HepG2 (cell line): ENCODE results near the gene FAM20A. TPM values are rescaled to one million over a fixed set of nuclear protein-coding genes. Genes with fewer than 3 reads are reported as not detected.

ENCODE experiments used
- ARID2 ChIP-seq: sonication (generic); formaldehyde crosslinking; IDR thresholded peaks from 2 replicates; pipeline ENCODE4 v1.8.1; 2022; ENCODE audit warnings: mild to moderate bottlenecking, missing genetic modification reagents, borderline replicate concordance
- BORCS8-MEF2B ChIP-seq: sonication (generic); formaldehyde crosslinking; IDR thresholded peaks from 2 replicates; pipeline ENCODE4 v1.8.0; 2022; ENCODE audit warnings: mild to moderate bottlenecking, missing genetic modification reagents
- HNF4A ChIP-seq: sonication (generic); formaldehyde crosslinking; IDR thresholded peaks from 2 replicates; pipeline ENCODE4 v1.4.0; 2020; ENCODE audit warnings: missing genetic modification reagents
- JUN ChIP-seq: sonication (generic); formaldehyde crosslinking; IDR thresholded peaks from 2 replicates; pipeline ENCODE4 v1.4.0; 2020; ENCODE audit warnings: mild to moderate bottlenecking, missing genetic modification reagents
- MNT ChIP-seq: fragments of 450-650 bp; IDR thresholded peaks from 2 replicates; pipeline ENCODE4 v1.6.1; 2016
- MYNN ChIP-seq: sonication (generic); formaldehyde crosslinking; IDR thresholded peaks from 2 replicates; pipeline ENCODE4 v1.4.0; 2020; ENCODE audit warnings: mild to moderate bottlenecking, low read depth, missing genetic modification reagents
- MZF1 ChIP-seq: sonication (generic); formaldehyde crosslinking; IDR thresholded peaks from 2 replicates; pipeline ENCODE4 v1.8.1; 2023; ENCODE audit warnings: mild to moderate bottlenecking, missing genetic modification reagents, borderline replicate concordance
- NFKB2 ChIP-seq: sonication (generic); formaldehyde crosslinking; IDR thresholded peaks from 2 replicates; pipeline ENCODE4 v1.4.0; 2020; ENCODE audit warnings: missing genetic modification reagents, borderline replicate concordance
- NR2F2 ChIP-seq: IDR thresholded peaks from 2 replicates; pipeline ENCODE4 v1.6.1; 2012; ENCODE audit warnings: low read depth, inconsistent platforms, borderline replicate concordance
- NR2F6 ChIP-seq, 2 experiments: IDR thresholded peaks; 2 replicates each; pipeline ENCODE4 v1.6.1; 2016; ENCODE audit warnings: antibody characterized with exemption in 1 of 2, mild to moderate bottlenecking in 1 of 2
- PTBP1 ChIP-seq: fragments of 200-400 bp; formaldehyde crosslinking; IDR thresholded peaks from 2 replicates; pipeline ENCODE4 v1.6.1; 2018; ENCODE audit warnings: low read length, low read depth; ENCODE audit not compliant: poor library complexity, severe bottlenecking
- SMAD1 ChIP-seq: sonication (generic); formaldehyde crosslinking; IDR thresholded peaks from 2 replicates; pipeline ENCODE4 v1.4.0; 2020; ENCODE audit warnings: missing genetic modification reagents, low read depth, mild to moderate bottlenecking, borderline replicate concordance
- SP4 ChIP-seq: sonication (generic); formaldehyde crosslinking; IDR thresholded peaks from 2 replicates; pipeline ENCODE4 v1.8.1; 2023; ENCODE audit warnings: mild to moderate bottlenecking, missing genetic modification reagents
- SSRP1 ChIP-seq: IDR thresholded peaks from 2 replicates; pipeline ENCODE4 v1.6.1; 2016; ENCODE audit warnings: control low read depth
- ZNF614 ChIP-seq: IDR thresholded peaks from 2 replicates; pipeline ENCODE4 v1.6.1; 2018; ENCODE audit warnings: missing biosample characterization, missing genetic modification reagents, inconsistent platforms, borderline replicate concordance
- ZNF740 ChIP-seq: sonication (generic); formaldehyde crosslinking; IDR thresholded peaks from 2 replicates; pipeline ENCODE4 v1.4.0; 2020; ENCODE audit warnings: missing genetic modification reagents
- polyA plus RNA-seq, 8 experiments: library from polyadenylated mRNA; depleted of rRNA in 3 of 8; stranded (reverse) in 7 of 8; unstranded in 1 of 8; fragments of >200 nt; fragmentation: Illumina TruSeq in 4 of 8; extraction: Trizol in 4 of 8; gene quantifications; 2 replicates each; pipeline versions ENCODE4 v1.2.1 to v1.2.3, GENCODE V29; 2011 to 2016; ENCODE audit warnings: low read depth in 4 of 8, missing spikeins in 1 of 8, mixed read lengths in 1 of 8; ENCODE audit not compliant: insufficient read depth in 1 of 8
- total RNA-seq, 5 experiments: library from RNA; depleted of rRNA; stranded (reverse); fragments of >200 nt; fragmentation: Illumina TruSeq; extraction: Trizol; gene quantifications; 2 replicates each; pipeline ENCODE4 v1.2.3, GENCODE V29; 2016; ENCODE audit warnings: low read depth in 1 of 5
- TF ChIP-seq, protein P1 (sequence below): sonication (generic); formaldehyde crosslinking; IDR thresholded peaks from 2 replicates; pipeline ENCODE4 v1.5.1; 2020; ENCODE audit warnings: mild to moderate bottlenecking, missing genetic modification reagents
- TF ChIP-seq, protein P2 (sequence below): sonication (generic); formaldehyde crosslinking; IDR thresholded peaks from 2 replicates; pipeline ENCODE4 v1.4.0; 2020; ENCODE audit warnings: low read depth, mild to moderate bottlenecking, missing genetic modification reagents
- TF ChIP-seq, protein P3 (sequence below): sonication (generic); formaldehyde crosslinking; IDR thresholded peaks from 2 replicates; pipeline ENCODE4 v1.4.0; 2020; ENCODE audit warnings: missing genetic modification reagents

Gene FAM20A
- total and polyA plus RNA-seq, 2 of the 13 experiments (the other 11 are each of a cell fraction or from before 2014, with no cell fraction given), result 9.3 to 20.7 TPM

GRCh38 chr17:68567035-68567434 is 34.1 kb downstream of the FAM20A start (continued):
- TF ChIP-seq PTBP1, result no peak
- no peak for TF ChIP-seq MZF1
- no peak for TF ChIP-seq ZNF740 (CRISPR knock-in tag)
- no peak for TF ChIP-seq ZNF614 (CRISPR knock-in tag)
- no peak for TF ChIP-seq MNT
- TF ChIP-seq, protein P1, sequence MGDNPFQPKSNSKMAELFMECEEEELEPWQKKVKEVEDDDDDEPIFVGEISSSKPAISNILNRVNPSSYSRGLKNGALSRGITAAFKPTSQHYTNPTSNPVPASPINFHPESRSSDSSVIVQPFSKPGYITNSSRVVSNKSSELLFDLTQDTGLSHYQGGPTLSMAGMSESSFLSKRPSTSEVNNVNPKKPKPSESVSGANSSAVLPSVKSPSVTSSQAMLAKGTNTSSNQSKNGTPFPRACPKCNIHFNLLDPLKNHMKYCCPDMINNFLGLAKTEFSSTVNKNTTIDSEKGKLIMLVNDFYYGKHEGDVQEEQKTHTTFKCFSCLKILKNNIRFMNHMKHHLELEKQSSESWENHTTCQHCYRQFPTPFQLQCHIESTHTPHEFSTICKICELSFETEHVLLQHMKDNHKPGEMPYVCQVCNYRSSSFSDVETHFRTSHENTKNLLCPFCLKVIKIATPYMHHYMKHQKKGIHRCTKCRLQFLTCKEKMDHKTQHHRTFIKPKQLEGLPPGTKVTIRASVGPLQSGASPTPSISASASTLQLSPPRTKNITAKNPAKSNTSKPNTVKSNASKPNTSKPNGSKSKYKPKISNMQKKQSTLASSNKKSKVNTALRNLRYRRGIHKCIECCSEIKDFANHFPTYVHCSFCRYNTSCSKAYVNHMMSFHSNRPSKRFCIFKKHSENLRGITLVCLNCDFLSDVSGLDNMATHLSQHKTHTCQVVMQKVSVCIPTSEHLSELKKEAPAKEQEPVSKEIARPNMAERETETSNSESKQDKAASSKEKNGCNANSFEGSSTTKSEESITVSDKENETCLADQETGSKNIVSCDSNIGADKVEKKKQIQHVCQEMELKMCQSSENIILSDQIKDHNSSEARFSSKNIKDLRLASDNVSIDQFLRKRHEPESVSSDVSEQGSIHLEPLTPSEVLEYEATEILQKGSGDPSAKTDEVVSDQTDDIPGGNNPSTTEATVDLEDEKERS (CRISPR knock-in tag), result no peak
- no peak for TF ChIP-seq MYNN (CRISPR knock-in tag)
- TF ChIP-seq ARID2 (CRISPR knock-in tag), result 0 out of 2 replicates have a peak, but pooled peaks have one; percentile 25
- TF ChIP-seq, protein P2, sequence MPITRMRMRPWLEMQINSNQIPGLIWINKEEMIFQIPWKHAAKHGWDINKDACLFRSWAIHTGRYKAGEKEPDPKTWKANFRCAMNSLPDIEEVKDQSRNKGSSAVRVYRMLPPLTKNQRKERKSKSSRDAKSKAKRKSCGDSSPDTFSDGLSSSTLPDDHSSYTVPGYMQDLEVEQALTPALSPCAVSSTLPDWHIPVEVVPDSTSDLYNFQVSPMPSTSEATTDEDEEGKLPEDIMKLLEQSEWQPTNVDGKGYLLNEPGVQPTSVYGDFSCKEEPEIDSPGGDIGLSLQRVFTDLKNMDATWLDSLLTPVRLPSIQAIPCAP (CRISPR knock-in tag), result no peak
- TF ChIP-seq SP4 (CRISPR knock-in tag), result no peak
- TF ChIP-seq NR2F2, result no peak
- no peak for TF ChIP-seq SMAD1
- TF ChIP-seq BORCS8-MEF2B (CRISPR knock-in tag), result no peak
- TF ChIP-seq HNF4A (CRISPR knock-in tag), result peak; percentile 52
- TF ChIP-seq, protein P3, sequence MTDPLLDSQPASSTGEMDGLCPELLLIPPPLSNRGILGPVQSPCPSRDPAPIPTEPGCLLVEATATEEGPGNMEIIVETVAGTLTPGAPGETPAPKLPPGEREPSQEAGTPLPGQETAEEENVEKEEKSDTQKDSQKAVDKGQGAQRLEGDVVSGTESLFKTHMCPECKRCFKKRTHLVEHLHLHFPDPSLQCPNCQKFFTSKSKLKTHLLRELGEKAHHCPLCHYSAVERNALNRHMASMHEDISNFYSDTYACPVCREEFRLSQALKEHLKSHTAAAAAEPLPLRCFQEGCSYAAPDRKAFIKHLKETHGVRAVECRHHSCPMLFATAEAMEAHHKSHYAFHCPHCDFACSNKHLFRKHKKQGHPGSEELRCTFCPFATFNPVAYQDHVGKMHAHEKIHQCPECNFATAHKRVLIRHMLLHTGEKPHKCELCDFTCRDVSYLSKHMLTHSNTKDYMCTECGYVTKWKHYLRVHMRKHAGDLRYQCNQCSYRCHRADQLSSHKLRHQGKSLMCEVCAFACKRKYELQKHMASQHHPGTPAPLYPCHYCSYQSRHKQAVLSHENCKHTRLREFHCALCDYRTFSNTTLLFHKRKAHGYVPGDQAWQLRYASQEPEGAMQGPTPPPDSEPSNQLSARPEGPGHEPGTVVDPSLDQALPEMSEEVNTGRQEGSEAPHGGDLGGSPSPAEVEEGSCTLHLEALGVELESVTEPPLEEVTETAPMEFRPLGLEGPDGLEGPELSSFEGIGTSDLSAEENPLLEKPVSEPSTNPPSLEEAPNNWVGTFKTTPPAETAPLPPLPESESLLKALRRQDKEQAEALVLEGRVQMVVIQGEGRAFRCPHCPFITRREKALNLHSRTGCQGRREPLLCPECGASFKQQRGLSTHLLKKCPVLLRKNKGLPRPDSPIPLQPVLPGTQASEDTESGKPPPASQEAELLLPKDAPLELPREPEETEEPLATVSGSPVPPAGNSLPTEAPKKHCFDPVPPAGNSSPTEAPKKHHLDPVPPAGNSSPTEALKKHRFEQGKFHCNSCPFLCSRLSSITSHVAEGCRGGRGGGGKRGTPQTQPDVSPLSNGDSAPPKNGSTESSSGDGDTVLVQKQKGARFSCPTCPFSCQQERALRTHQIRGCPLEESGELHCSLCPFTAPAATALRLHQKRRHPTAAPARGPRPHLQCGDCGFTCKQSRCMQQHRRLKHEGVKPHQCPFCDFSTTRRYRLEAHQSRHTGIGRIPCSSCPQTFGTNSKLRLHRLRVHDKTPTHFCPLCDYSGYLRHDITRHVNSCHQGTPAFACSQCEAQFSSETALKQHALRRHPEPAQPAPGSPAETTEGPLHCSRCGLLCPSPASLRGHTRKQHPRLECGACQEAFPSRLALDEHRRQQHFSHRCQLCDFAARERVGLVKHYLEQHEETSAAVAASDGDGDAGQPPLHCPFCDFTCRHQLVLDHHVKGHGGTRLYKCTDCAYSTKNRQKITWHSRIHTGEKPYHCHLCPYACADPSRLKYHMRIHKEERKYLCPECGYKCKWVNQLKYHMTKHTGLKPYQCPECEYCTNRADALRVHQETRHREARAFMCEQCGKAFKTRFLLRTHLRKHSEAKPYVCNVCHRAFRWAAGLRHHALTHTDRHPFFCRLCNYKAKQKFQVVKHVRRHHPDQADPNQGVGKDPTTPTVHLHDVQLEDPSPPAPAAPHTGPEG (CRISPR knock-in tag), result no peak
- no peak for TF ChIP-seq JUN (CRISPR knock-in tag)
- no peak for TF ChIP-seq NR2F6 (IDR thresholded peaks at IDR 0.05)
- 0 out of 2 replicates have a peak, but pooled peaks have one; percentile 3 for TF ChIP-seq NR2F6 (CRISPR knock-in tag; IDR thresholded peaks at IDR 0.05)
- TF ChIP-seq NFKB2, result no peak
- 0 out of 2 replicates have a peak, but pooled peaks have one; percentile 75 for TF ChIP-seq SSRP1 (CRISPR knock-in tag)
